GM12873 (cell line): ENCODE measurements around the gene ZNF587B.

Source experiments
- TF ChIP-seq, protein P1 (sequence below): IDR thresholded peaks from 2 replicates; pipeline ENCODE4 v1.5.1; 2012; ENCODE audit warnings: low read depth, mild to moderate bottlenecking, moderate library complexity, low read length, control low read depth; ENCODE audit not compliant: insufficient read depth; ENCODE audit errors: missing control alignments

The ZNF587B gene

DNA sequence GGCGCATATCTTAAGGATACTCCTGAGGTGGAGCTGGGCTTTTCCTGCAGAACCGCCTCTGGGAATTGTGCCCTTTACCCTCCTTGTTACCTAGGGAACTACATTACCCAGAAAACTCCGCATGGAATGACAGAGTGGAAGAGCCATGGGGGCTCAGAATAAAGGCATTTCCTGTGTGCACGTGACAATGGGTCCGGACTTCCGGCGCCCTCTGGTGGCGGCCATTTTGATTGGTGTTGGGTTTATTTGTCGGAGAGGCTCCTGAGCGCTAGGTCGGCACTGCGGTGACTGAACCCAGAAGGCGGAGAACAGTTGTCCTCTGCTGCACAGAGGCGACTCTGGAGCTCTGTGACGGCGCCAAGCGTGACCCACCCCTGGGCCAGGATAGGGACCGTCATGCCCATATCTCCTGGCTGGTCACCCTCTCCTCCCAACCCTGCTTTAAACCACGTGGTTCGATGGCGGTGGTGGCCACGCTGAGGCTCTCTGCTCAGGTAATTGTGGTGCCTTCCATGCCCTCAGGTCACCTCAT, at the start of gene ZNF587B:
ZNF587B (plus strand) TSS at position 229 of the 532 bp plus-strand sequence; CDS start at position 459, 230 bp downstream.
- TF ChIP-seq, protein P1, sequence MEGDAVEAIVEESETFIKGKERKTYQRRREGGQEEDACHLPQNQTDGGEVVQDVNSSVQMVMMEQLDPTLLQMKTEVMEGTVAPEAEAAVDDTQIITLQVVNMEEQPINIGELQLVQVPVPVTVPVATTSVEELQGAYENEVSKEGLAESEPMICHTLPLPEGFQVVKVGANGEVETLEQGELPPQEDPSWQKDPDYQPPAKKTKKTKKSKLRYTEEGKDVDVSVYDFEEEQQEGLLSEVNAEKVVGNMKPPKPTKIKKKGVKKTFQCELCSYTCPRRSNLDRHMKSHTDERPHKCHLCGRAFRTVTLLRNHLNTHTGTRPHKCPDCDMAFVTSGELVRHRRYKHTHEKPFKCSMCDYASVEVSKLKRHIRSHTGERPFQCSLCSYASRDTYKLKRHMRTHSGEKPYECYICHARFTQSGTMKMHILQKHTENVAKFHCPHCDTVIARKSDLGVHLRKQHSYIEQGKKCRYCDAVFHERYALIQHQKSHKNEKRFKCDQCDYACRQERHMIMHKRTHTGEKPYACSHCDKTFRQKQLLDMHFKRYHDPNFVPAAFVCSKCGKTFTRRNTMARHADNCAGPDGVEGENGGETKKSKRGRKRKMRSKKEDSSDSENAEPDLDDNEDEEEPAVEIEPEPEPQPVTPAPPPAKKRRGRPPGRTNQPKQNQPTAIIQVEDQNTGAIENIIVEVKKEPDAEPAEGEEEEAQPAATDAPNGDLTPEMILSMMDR, result peak; percentile 43

DNA sequence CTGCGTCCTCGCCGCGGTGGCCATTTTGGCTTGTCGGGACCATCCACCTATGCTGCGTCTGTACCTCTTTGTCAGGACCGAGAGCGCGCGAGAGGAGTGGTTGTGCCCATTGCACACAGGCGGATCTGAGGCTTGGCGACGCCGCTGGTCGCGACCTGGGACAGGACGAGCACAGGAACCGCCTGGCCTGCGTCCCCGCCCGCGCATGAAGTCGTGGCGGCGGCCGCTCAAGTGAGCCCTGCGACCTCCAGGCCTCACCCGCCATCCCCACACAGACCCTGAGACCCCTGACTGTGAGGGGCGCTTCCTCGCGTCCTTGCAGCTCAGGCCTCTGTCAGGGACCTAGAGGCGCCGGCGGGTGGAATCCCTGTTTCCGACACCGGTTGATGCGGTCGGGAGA, 43.8 kb upstream of the ZNF587B start:
- TF ChIP-seq, protein P1, result no peak

DNA sequence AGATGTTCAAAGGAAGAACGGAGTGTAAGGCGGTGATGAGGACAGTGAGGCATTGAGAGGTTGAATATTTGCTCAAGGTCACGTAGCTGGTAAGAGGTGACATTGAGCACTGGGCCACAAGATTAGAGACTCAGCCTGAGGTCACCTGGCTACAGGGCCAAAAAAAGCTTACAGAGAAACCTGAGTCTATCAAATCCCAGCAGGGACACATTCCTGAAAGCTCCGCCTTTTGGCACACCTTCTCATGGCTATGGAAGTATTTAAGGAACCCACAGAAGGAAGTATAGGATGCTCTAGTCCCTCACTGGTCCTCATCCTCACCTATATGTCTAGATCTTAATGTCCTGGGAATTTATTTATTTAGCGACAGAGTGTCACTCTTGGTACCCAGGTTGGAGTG, 43.2 kb upstream of the ZNF587B start:
- TF ChIP-seq, protein P1, result no peak

DNA sequence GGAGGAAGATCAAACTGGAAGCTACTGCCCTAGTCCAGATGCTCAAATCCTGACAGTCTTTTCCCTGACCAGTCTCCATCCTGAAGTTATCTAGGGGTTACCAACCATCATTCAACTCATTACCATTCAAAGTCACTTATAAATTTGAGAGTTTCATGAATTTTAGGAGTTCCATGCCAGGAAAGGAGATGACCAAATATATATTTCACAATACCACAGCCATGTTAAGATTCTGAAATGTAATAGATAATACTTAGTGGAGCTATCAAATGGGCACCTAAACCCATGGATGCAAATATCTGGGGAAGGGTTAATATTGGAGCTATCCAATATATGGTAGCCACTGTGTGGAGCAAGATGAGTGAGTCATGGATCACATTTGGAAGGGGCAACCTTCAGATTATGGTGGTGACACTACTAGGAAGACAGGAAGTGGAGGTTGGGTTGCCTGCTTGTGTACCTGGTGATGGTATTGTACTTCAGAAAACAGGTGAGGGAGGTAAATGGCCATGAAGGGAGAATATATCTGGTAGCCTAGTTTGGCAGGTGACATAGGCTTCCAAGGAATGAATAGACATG, 41.9 kb upstream of the ZNF587B start:
- TF ChIP-seq, protein P1, result no peak

DNA sequence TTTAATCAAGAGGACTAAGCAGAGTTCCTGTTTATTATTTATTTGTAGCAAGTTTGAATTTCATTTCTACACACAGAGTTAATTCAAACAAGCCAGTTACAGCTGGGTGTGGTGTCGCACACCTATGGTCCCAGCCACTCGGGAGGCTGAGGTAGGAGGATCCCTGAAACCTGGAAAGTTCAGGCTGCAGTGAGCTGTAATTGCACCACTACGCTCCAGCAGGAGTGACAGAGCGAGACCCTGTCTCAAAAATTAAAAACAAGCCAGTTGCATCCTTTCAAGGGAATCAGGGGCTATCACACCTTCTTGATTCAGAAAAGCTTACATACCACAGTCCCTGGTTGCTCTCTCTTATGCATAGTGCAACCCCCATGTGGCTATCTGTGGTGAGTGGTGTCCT, 40.8 kb upstream of the ZNF587B start:
- TF ChIP-seq, protein P1, result no peak

DNA sequence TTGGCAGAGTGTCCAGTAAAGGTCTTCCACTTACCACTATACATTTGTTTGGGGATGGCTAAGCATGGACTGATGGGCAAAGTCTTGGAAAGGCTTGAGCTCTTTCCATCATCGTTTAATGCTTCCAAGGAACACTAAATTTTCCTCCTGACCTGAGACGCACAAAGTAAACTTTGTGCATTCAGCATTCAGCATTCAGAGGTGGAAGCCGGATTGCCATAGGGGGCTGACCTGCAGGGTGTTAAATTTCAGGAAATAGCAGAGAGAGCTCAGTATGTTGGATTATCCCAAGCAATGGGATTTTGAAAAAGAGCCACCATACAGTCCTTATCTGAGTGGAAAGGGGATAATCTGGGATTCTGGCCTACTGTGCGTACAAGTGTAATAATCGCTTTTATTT, 29.4 kb upstream of the ZNF587B start:
- TF ChIP-seq, protein P1, result no peak

DNA sequence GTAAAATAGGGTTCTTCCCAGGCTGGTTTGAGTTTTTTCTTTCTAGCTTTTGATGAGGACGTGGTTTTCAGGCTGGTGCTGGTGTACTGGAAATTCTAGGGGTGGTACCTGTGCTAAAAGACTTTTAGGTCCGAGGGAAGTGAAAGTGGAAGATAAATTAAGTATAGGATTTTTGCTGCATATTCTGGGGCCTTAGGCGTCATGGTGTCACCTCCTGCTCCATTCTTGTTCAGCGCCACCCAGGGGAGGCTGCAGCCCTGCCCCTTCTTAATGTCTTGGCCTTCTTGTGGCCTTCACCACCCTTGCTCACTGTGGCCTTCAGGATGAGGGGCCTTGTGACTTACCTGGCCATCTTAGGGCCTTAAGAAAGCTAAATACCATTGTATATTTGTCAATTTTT, 27.8 kb upstream of the ZNF587B start:
- TF ChIP-seq, protein P1, result peak; percentile 41

DNA sequence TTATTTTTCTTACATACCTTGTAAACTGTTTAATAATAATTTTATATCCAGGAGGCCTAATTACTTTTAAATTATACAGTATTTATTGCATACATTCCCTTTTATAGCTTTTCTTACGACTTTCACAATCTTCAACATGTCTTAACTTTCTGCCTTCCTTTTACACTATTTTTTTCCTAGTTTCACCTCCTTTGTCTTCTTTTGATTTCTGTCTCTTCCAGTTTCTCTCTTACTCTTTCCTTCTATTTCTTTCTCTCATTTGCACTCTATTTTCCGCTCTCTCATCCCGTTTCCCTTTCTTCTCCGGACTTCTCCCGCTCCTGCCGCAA, 26.9 kb upstream of the ZNF587B start:
- TF ChIP-seq, protein P1, result no peak
